ENCODE measurements around the gene GYS2.

GRCh38 chr12:21527451-21528180, 77.0 kb downstream of the GYS2 start:
- TF ChIP-seq, protein P1, sequence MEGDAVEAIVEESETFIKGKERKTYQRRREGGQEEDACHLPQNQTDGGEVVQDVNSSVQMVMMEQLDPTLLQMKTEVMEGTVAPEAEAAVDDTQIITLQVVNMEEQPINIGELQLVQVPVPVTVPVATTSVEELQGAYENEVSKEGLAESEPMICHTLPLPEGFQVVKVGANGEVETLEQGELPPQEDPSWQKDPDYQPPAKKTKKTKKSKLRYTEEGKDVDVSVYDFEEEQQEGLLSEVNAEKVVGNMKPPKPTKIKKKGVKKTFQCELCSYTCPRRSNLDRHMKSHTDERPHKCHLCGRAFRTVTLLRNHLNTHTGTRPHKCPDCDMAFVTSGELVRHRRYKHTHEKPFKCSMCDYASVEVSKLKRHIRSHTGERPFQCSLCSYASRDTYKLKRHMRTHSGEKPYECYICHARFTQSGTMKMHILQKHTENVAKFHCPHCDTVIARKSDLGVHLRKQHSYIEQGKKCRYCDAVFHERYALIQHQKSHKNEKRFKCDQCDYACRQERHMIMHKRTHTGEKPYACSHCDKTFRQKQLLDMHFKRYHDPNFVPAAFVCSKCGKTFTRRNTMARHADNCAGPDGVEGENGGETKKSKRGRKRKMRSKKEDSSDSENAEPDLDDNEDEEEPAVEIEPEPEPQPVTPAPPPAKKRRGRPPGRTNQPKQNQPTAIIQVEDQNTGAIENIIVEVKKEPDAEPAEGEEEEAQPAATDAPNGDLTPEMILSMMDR (IDR thresholded peaks at IDR 0.05) = no peak
- TF ChIP-seq POLR2A (IDR thresholded peaks at IDR 0.05) = no peak

All from lower leg skin (tissue), 3 donors.